GM12878 (cell line): Measurements from ENCODE around the gene RGS4.

Experiments used
- ETV6 ChIP-seq, 2 experiments: fragments of 450-650 bp in 1 of 2; IDR thresholded peaks in 1 of 2; conservative IDR thresholded peaks in 1 of 2; 2 replicates each; pipeline ENCODE4 v1.6.1; 2014; ENCODE audit warnings: antibody characterized with exemption in 1 of 2, borderline replicate concordance in 1 of 2, low read depth in 1 of 2, mild to moderate bottlenecking in 1 of 2, moderate library complexity in 1 of 2
- EZH2 ChIP-seq: IDR thresholded peaks from 2 replicates; pipeline ENCODE4 v1.6.1; 2012; ENCODE audit warnings: low read depth, mild to moderate bottlenecking, control low read depth, inconsistent platforms, low read length, borderline replicate concordance; ENCODE audit not compliant: control insufficient read depth
- GABPA ChIP-seq: IDR thresholded peaks from 2 replicates; pipeline ENCODE4 v1.6.1; 2014; ENCODE audit warnings: antibody characterized with exemption, low read depth, mild to moderate bottlenecking, inconsistent platforms
- NFYB ChIP-seq: IDR thresholded peaks from 2 replicates; pipeline ENCODE4 v1.6.1; 2011; ENCODE audit warnings: low read depth, mild to moderate bottlenecking, low read length, improper control_type of control experiment, moderate library complexity; ENCODE audit not compliant: insufficient read depth
- POLR2A ChIP-seq: IDR thresholded peaks from 2 replicates; pipeline ENCODE4 v1.6.1; 2011; ENCODE audit warnings: low read depth, mild to moderate bottlenecking, low read length
- RELA ChIP-seq: fragments of 450-650 bp; IDR thresholded peaks from 2 replicates; pipeline ENCODE4 v1.8.0; 2014; ENCODE audit warnings: borderline replicate concordance; ENCODE audit not compliant: partially characterized antibody
- SMAD1 ChIP-seq: fragments of 450-650 bp; IDR thresholded peaks from 2 replicates; pipeline ENCODE4 v1.6.1; 2018; ENCODE audit warnings: mild to moderate bottlenecking, low read depth; ENCODE audit not compliant: partially characterized antibody
- YBX1 ChIP-seq: fragments of 450-650 bp; IDR thresholded peaks from 2 replicates; pipeline ENCODE4 v1.6.1; 2016; ENCODE audit warnings: antibody characterized with exemption
- ZSCAN29 ChIP-seq: fragments of 450-650 bp; IDR thresholded peaks from 2 replicates; pipeline ENCODE4 v1.6.1; 2017; ENCODE audit warnings: mild to moderate bottlenecking, moderate library complexity
- TF ChIP-seq, protein P1 (sequence below), 3 experiments: IDR thresholded peaks in 2 of 3; conservative IDR thresholded peaks in 1 of 3; 2 replicates each; pipeline ENCODE4 v1.5.1; 2011; ENCODE audit warnings: low read depth in 3 of 3, low read length in 3 of 3, mild to moderate bottlenecking in 3 of 3, control low read depth in 2 of 3, moderate library complexity in 2 of 3, inconsistent platforms in 1 of 3, mixed read lengths in 1 of 3; ENCODE audit not compliant: control insufficient read depth in 2 of 3, insufficient read depth in 1 of 3; ENCODE audit errors: extremely low read depth in 1 of 3
- TF ChIP-seq, protein P2 (sequence below): fragments of 450-650 bp; IDR thresholded peaks from 2 replicates; pipeline ENCODE4 v1.6.1; 2014; ENCODE audit warnings: mild to moderate bottlenecking

DNA sequence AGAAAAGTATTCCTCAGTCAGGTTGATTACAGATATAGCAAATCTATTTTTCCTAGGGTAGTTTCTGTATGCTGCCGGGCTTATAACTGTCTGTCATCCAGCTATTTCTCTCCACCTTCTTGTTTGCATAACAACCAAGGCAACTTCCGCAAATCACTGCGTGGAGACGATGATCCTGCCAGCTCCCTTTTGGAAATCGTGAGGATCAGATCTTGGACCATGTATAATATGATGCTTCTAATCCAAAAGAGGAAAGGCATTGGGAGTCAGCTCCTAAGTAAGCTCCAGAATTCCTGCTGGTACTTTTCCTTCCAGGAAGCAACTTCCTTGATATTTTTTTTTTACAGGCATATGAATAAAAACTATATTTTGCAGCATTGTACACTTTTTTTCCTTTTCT, 445 bp upstream of the RGS4 start:
- TF ChIP-seq NFYB (no peak), GABPA (no peak), ZSCAN29 (no peak), POLR2A (no peak), RELA (no peak), YBX1 (no peak), EZH2 (no peak), ETV6 (conservative IDR thresholded peaks at IDR 0.05 in 1 of 2, IDR thresholded peaks at IDR 0.05 in 1 of 2; ENCODE audit: borderline replicate concordance in 1 of 2, low read depth in 1 of 2) (no peak), SMAD1 (no peak)
- TF ChIP-seq, protein P1, sequence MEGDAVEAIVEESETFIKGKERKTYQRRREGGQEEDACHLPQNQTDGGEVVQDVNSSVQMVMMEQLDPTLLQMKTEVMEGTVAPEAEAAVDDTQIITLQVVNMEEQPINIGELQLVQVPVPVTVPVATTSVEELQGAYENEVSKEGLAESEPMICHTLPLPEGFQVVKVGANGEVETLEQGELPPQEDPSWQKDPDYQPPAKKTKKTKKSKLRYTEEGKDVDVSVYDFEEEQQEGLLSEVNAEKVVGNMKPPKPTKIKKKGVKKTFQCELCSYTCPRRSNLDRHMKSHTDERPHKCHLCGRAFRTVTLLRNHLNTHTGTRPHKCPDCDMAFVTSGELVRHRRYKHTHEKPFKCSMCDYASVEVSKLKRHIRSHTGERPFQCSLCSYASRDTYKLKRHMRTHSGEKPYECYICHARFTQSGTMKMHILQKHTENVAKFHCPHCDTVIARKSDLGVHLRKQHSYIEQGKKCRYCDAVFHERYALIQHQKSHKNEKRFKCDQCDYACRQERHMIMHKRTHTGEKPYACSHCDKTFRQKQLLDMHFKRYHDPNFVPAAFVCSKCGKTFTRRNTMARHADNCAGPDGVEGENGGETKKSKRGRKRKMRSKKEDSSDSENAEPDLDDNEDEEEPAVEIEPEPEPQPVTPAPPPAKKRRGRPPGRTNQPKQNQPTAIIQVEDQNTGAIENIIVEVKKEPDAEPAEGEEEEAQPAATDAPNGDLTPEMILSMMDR (IDR thresholded peaks at IDR 0.05 in 2 of 3, conservative IDR thresholded peaks at IDR 0.05 in 1 of 3; ENCODE audit: control insufficient read depth in 2 of 3, extremely low read depth in 1 of 3, insufficient read depth in 1 of 3, low read depth in 3 of 3, low read length in 3 of 3) = no peak
- TF ChIP-seq, protein P2, sequence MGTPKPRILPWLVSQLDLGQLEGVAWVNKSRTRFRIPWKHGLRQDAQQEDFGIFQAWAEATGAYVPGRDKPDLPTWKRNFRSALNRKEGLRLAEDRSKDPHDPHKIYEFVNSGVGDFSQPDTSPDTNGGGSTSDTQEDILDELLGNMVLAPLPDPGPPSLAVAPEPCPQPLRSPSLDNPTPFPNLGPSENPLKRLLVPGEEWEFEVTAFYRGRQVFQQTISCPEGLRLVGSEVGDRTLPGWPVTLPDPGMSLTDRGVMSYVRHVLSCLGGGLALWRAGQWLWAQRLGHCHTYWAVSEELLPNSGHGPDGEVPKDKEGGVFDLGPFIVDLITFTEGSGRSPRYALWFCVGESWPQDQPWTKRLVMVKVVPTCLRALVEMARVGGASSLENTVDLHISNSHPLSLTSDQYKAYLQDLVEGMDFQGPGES = no peak
